HEK293 (cell line): ENCODE data around the gene ZDHHC9.

Experiments used
- ZBTB21 ChIP-seq: fragments of 450-650 bp; formaldehyde crosslinking; IDR thresholded peaks from 2 replicates; pipeline ENCODE4 v1.5.1; 2017; ENCODE audit warnings: missing biosample characterization, missing genetic modification characterization
- ZNF138 ChIP-seq: fragments of 450-650 bp; formaldehyde crosslinking; IDR thresholded peaks from 2 replicates; pipeline ENCODE4 v1.5.1; 2016; ENCODE audit warnings: missing biosample characterization, missing genetic modification characterization, borderline replicate concordance
- ZNF274 ChIP-seq, 2 experiments: fragments of 200-500 bp in 1 of 2; fragments of 450-650 bp in 1 of 2; sonication (Bioruptor generic) in 1 of 2; formaldehyde crosslinking in 1 of 2; IDR thresholded peaks; 2 replicates each; pipeline versions ENCODE4 v1.5.1 to v1.6.1; 2014 to 2016; ENCODE audit warnings: borderline replicate concordance in 1 of 2, inconsistent platforms in 1 of 2, low read length in 1 of 2, missing biosample characterization in 1 of 2, missing genetic modification characterization in 1 of 2
- ZNF335 ChIP-seq: fragments of 450-650 bp; formaldehyde crosslinking; conservative IDR thresholded peaks from 2 replicates; pipeline ENCODE4 v1.5.1; 2016; ENCODE audit warnings: missing biosample characterization, missing genetic modification characterization
- ZNF423 ChIP-seq: fragments of 450-650 bp; formaldehyde crosslinking; IDR thresholded peaks from 2 replicates; pipeline ENCODE4 v1.5.1; 2016; ENCODE audit warnings: missing biosample characterization, missing genetic modification characterization
- ZNF530 ChIP-seq: fragments of 450-650 bp; formaldehyde crosslinking; IDR thresholded peaks from 2 replicates; pipeline ENCODE4 v1.5.1; 2016; ENCODE audit warnings: low read depth, missing biosample characterization, missing genetic modification characterization
- ZNF830 ChIP-seq: fragments of 450-650 bp; IDR thresholded peaks from 2 replicates; pipeline ENCODE4 v1.5.0; 2018; ENCODE audit warnings: missing biosample characterization, missing genetic modification characterization, low read depth, mild to moderate bottlenecking, moderate library complexity
- TF ChIP-seq, protein P1 (sequence below): fragments of 450-650 bp; formaldehyde crosslinking; IDR thresholded peaks from 2 replicates; pipeline ENCODE4 v1.5.1; 2016; ENCODE audit warnings: missing biosample characterization, missing genetic modification characterization
- TF ChIP-seq, protein P2 (sequence below): fragments of 450-650 bp; formaldehyde crosslinking; IDR thresholded peaks from 2 replicates; pipeline ENCODE4 v1.5.1; 2016; ENCODE audit warnings: missing biosample characterization, missing genetic modification characterization
- TF ChIP-seq, protein P3 (sequence below): fragments of 450-650 bp; formaldehyde crosslinking; IDR thresholded peaks from 2 replicates; pipeline ENCODE4 v1.5.1; 2016; ENCODE audit warnings: missing biosample characterization, missing genetic modification characterization

DNA sequence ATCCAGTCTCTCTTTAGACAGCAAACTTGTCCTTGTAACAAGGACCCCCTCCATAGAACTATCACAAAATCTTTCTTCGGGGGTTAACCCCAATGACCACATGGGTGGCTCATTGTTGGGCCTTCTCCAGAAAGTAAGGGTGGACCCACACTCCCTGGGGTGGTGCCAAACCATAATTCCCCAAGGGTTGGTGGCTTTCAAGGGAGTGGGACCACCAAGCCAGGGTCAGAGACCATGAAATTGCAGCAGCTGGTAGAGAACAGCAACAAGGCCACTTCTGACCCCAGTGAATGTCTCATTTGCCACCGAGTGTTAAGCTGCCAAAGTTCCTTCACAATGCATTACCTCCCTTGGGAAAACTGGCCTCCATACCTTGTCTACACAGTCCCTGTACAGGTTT, 28.8 kb upstream of the ZDHHC9 start:
- TF ChIP-seq ZNF274 (IDR thresholded peaks at IDR 0.05; ENCODE audit: low read length), result no peak
- TF ChIP-seq ZNF274 (tag by site-specific recombination; IDR thresholded peaks at IDR 0.05; ENCODE audit: borderline replicate concordance), result no peak
- TF ChIP-seq, protein P1, sequence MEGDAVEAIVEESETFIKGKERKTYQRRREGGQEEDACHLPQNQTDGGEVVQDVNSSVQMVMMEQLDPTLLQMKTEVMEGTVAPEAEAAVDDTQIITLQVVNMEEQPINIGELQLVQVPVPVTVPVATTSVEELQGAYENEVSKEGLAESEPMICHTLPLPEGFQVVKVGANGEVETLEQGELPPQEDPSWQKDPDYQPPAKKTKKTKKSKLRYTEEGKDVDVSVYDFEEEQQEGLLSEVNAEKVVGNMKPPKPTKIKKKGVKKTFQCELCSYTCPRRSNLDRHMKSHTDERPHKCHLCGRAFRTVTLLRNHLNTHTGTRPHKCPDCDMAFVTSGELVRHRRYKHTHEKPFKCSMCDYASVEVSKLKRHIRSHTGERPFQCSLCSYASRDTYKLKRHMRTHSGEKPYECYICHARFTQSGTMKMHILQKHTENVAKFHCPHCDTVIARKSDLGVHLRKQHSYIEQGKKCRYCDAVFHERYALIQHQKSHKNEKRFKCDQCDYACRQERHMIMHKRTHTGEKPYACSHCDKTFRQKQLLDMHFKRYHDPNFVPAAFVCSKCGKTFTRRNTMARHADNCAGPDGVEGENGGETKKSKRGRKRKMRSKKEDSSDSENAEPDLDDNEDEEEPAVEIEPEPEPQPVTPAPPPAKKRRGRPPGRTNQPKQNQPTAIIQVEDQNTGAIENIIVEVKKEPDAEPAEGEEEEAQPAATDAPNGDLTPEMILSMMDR, result no peak
- no peak for TF ChIP-seq ZNF830 (tag by site-specific recombination)
- TF ChIP-seq ZNF138 (tag by site-specific recombination), result no peak
- TF ChIP-seq, protein P2, sequence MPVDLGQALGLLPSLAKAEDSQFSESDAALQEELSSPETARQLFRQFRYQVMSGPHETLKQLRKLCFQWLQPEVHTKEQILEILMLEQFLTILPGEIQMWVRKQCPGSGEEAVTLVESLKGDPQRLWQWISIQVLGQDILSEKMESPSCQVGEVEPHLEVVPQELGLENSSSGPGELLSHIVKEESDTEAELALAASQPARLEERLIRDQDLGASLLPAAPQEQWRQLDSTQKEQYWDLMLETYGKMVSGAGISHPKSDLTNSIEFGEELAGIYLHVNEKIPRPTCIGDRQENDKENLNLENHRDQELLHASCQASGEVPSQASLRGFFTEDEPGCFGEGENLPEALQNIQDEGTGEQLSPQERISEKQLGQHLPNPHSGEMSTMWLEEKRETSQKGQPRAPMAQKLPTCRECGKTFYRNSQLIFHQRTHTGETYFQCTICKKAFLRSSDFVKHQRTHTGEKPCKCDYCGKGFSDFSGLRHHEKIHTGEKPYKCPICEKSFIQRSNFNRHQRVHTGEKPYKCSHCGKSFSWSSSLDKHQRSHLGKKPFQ (tag by site-specific recombination), result no peak
- TF ChIP-seq ZBTB21 (tag by site-specific recombination), result no peak
- TF ChIP-seq ZNF335 (tag by site-specific recombination), result no peak
- no peak for TF ChIP-seq ZNF530 (tag by site-specific recombination)
- no peak for TF ChIP-seq ZNF423 (tag by site-specific recombination)
- TF ChIP-seq, protein P3, sequence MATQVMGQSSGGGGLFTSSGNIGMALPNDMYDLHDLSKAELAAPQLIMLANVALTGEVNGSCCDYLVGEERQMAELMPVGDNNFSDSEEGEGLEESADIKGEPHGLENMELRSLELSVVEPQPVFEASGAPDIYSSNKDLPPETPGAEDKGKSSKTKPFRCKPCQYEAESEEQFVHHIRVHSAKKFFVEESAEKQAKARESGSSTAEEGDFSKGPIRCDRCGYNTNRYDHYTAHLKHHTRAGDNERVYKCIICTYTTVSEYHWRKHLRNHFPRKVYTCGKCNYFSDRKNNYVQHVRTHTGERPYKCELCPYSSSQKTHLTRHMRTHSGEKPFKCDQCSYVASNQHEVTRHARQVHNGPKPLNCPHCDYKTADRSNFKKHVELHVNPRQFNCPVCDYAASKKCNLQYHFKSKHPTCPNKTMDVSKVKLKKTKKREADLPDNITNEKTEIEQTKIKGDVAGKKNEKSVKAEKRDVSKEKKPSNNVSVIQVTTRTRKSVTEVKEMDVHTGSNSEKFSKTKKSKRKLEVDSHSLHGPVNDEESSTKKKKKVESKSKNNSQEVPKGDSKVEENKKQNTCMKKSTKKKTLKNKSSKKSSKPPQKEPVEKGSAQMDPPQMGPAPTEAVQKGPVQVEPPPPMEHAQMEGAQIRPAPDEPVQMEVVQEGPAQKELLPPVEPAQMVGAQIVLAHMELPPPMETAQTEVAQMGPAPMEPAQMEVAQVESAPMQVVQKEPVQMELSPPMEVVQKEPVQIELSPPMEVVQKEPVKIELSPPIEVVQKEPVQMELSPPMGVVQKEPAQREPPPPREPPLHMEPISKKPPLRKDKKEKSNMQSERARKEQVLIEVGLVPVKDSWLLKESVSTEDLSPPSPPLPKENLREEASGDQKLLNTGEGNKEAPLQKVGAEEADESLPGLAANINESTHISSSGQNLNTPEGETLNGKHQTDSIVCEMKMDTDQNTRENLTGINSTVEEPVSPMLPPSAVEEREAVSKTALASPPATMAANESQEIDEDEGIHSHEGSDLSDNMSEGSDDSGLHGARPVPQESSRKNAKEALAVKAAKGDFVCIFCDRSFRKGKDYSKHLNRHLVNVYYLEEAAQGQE (tag by site-specific recombination), result no peak
